Progenitor cell of endocrine pancreas (in vitro differentiated cells): ENCODE results near the gene CUZD1. TPM values are rescaled to one million over a fixed set of nuclear protein-coding genes. Genes with fewer than 3 reads are reported as not detected.
"Not testable (repeated sequence)": the region's sequence is repeated elsewhere in the genome, so short reads cannot be mapped to it uniquely, and the experiment has no call there.

Experiments used
- DNase-seq: peaks from one replicate; pipeline ENCODE4 v3.0.0; 2021; ENCODE audit warnings: low spot score; ENCODE audit not compliant: unreplicated experiment
- H3K27ac Mint-ChIP-seq: 2 replicates; pipeline ENCODE4 v1.8.0; 2021; ENCODE audit warnings: mild to moderate bottlenecking, moderate library complexity, mixed read lengths
- H3K27me3 Mint-ChIP-seq: 2 replicates; pipeline ENCODE4 v1.8.0; 2021; ENCODE audit warnings: mixed read lengths
- H3K36me3 Mint-ChIP-seq: 2 replicates; pipeline ENCODE4 v1.8.0; 2022; ENCODE audit warnings: mixed read lengths; ENCODE audit not compliant: insufficient read depth
- H3K4me1 Mint-ChIP-seq: 2 replicates; pipeline ENCODE4 v1.8.0; 2021; ENCODE audit warnings: low read depth, mixed read lengths
- H3K4me3 Mint-ChIP-seq: 2 replicates; pipeline ENCODE4 v1.8.0; 2021; ENCODE audit warnings: low read depth, mild to moderate bottlenecking, moderate library complexity, mixed read lengths
- H3K9me3 Mint-ChIP-seq: 2 replicates; pipeline ENCODE4 v1.8.0; 2021; ENCODE audit warnings: low read depth, mixed read lengths
- CTCF ChIP-seq: fragments of 200-600 bp; sonication (generic); IDR thresholded peaks from one replicate; pipeline ENCODE4 v1.5.0; 2021; ENCODE audit warnings: antibody characterized with exemption, mild to moderate bottlenecking; ENCODE audit not compliant: unreplicated experiment
- total RNA-seq: library from RNA; stranded (reverse); gene quantifications from 2 replicates; pipeline ENCODE4 v1.2.1, GENCODE V29; 2021

CUZD1 gene
- total RNA-seq, 1 donor from 2014 or later = not detected

DNA sequence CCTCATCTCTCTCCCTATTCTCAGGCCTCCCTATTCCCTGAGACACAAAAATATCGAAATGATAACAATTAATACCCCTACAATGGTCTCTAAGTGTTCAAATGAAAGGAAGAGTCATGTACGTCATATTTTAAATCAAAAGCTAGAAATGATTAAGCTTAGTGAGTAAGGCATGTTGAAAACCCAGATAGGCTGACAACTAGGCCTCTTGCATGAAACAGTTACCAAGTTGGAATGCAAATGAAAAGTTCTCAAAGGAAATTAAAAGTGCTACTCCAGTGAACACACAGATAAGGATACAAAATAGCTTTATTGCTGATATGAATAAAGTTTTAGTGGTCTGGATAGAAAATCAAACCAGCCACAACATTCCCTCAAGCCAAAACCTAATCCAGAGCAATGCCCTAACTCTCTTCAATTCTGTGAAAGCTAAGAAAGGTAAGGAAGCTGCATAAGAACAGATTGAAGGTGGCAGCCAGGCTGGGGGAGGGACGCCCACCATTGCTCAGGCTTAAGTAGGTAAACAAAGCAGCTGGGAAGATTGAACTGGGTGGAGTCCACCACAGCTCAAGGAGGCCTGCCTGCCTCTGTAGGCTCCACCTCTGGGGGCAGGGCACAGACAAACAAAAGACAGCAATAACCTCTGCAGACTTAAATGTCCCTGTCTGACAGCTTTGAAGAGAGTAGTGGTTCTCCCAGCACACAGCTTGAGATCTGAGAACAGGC, 21.3 kb upstream of the CUZD1 start:
- H3K27me3 Mint-ChIP-seq, H3K4me3 Mint-ChIP-seq, H3K4me1 Mint-ChIP-seq, DNase-seq, H3K27ac Mint-ChIP-seq, H3K36me3 Mint-ChIP-seq: not testable (repeated sequence)
- peaks cover 15% of the 10 kb centered on the region for H3K9me3 Mint-ChIP-seq

- Mint-ChIP-seq H3K27me3 (no peaks in the 10 kb centered on the region), H3K9me3 (peaks cover 11% of the 10 kb centered on the region), H3K4me1 (no peaks in the 10 kb centered on the region), H3K4me3 (no peak overlapping the region), H3K27ac (no peak overlapping the region), H3K36me3 (peaks cover 2% of the 10 kb centered on the region)
- no peak for DNase-seq
- TF ChIP-seq CTCF = no peak
Measured at GRCh38 chr10:122864901-122865300, 19.2 kb upstream of the CUZD1 start.

- H3K27ac Mint-ChIP-seq = no peak overlapping the region
- no peaks in the 10 kb centered on the region for H3K27me3 Mint-ChIP-seq
- no peak overlapping the region for H3K4me3 Mint-ChIP-seq
- no peak for TF ChIP-seq CTCF
- peaks cover 2% of the 10 kb centered on the region for H3K36me3 Mint-ChIP-seq
- H3K9me3 Mint-ChIP-seq = peaks cover 11% of the 10 kb centered on the region
- no peaks in the 10 kb centered on the region for H3K4me1 Mint-ChIP-seq
- DNase-seq = no peak
Measured at GRCh38 chr10:122864194-122864592, 18.5 kb upstream of the CUZD1 start.

- Mint-ChIP-seq H3K4me3 (no peak overlapping the region), H3K27me3 (no peaks in the 10 kb centered on the region), H3K27ac (no peak overlapping the region), H3K4me1 (no peaks in the 10 kb centered on the region), H3K36me3 (peaks cover 2% of the 10 kb centered on the region), H3K9me3 (peaks cover 11% of the 10 kb centered on the region)
- DNase-seq = no peak
- no peak for TF ChIP-seq CTCF
Measured at GRCh38 chr10:122863216-122864193, 17.8 kb upstream of the CUZD1 start.

GRCh38 chr10:122861711-122862161, 16.1 kb upstream of the CUZD1 start:
- Mint-ChIP-seq H3K27ac (no peak overlapping the region), H3K36me3 (peaks cover 2% of the 10 kb centered on the region), H3K4me1 (no peaks in the 10 kb centered on the region), H3K4me3 (no peak overlapping the region), H3K9me3 (peaks cover 3% of the 10 kb centered on the region), H3K27me3 (no peaks in the 10 kb centered on the region)
- no peak for DNase-seq
- TF ChIP-seq CTCF = no peak
